ENCODE measurements around the gene AMBN.
"Not testable (repeated sequence)": the region's sequence is repeated elsewhere in the genome, so short reads cannot be mapped to it uniquely, and the experiment has no call there.

The AMBN gene

GRCh38 chr4:70608324-70608723 lies 16.3 kb downstream of the AMBN start:
- DNase-seq (ENCODE audit: low spot score) = no peak

GRCh38 chr4:70613306-70614183 lies 21.5 kb downstream of the AMBN start:
- no peak for DNase-seq (ENCODE audit: low spot score)

- DNase-seq (ENCODE audit: low spot score) = no peak
Observed at GRCh38 chr4:70614184-70614555, 22.1 kb downstream of the AMBN start.

GRCh38 chr4:70619288-70619687 lies 27.2 kb downstream of the AMBN start:
- no peak for DNase-seq (ENCODE audit: low spot score)

GRCh38 chr4:70619778-70620177 lies 27.7 kb downstream of the AMBN start:
- DNase-seq (ENCODE audit: low spot score) = no peak

- DNase-seq (ENCODE audit: low spot score) = no peak
Observed at GRCh38 chr4:70623323-70623722, 31.3 kb downstream of the AMBN start.

GRCh38 chr4:70624226-70624793 lies 32.3 kb downstream of the AMBN start:
- no peak for DNase-seq (ENCODE audit: low spot score)

GRCh38 chr4:70627620-70628019 lies 35.6 kb downstream of the AMBN start:
- no peak for DNase-seq (ENCODE audit: low spot score)

GRCh38 chr4:70628444-70628843 lies 36.4 kb downstream of the AMBN start, which contains the start of gene ENAM:
Gene ENAM, plus strand, starts transcription at chr4:70628744. Its CDS starts 757 bp downstream, at chr4:70629501.
- no peak for DNase-seq (ENCODE audit: low spot score)

- no peak for DNase-seq (ENCODE audit: low spot score)
Observed at GRCh38 chr4:70629469-70630090, 37.5 kb downstream of the AMBN start.

- no peak for DNase-seq (ENCODE audit: low spot score)
Observed at GRCh38 chr4:70630162-70630561, 38.1 kb downstream of the AMBN start.

GRCh38 chr4:70632028-70632427 lies 40.0 kb downstream of the AMBN start:
- DNase-seq (ENCODE audit: low spot score) = no peak

- DNase-seq (ENCODE audit: low spot score) = no peak
Observed at GRCh38 chr4:70634482-70634881, 42.4 kb downstream of the AMBN start.

- no peak for DNase-seq (ENCODE audit: low spot score)
Observed at GRCh38 chr4:70637239-70637913, 45.3 kb downstream of the AMBN start.

GRCh38 chr4:70640192-70640591 lies 48.1 kb downstream of the AMBN start:
- DNase-seq (ENCODE audit: low spot score) = no peak

- not testable (repeated sequence) for DNase-seq (ENCODE audit: low spot score)
Observed at GRCh38 chr4:70650741-70651140, 58.7 kb downstream of the AMBN start.

- peak; percentile 54 for DNase-seq (ENCODE audit: low spot score)
Observed at GRCh38 chr4:70651864-70652506, 59.9 kb downstream of the AMBN start.

GRCh38 chr4:70654605-70655011 lies 62.6 kb downstream of the AMBN start:
- peak; percentile 63 for DNase-seq (ENCODE audit: low spot score)

Measured in hematopoietic multipotent progenitor cell treated with erythropoietin and hydrocortisone succinate and interleukin-3 and kit ligand, for 15 days (in vitro differentiated cells).